ENCODE results near the gene SETD5. TPM values are rescaled to one million over a fixed set of nuclear protein-coding genes. Genes with fewer than 3 reads are reported as not detected.
A peak's percentile ranks its signal among the peaks of the same experiment; 100 is the strongest.

SETD5 gene
- total RNA-seq, 2 experiments from 2014 or later = 120 to 214 TPM

GRCh38 chr3:9390265-9390888 lies 7.0 kb upstream of the SETD5 start:
- no peak overlapping the region for H2AFZ ChIP-seq (ENCODE audit: low read length)
- no peaks in the 10 kb centered on the region for H3K9me3 ChIP-seq (ENCODE audit: low read length)
- H3K4me2 ChIP-seq (ENCODE audit: low read length) = no peak overlapping the region
- H3K27ac ChIP-seq (ENCODE audit: low read depth, low read length, poor library complexity, severe bottlenecking) = no peak overlapping the region
- H4K20me1 ChIP-seq (ENCODE audit: insufficient read depth, low read length) = peaks cover 62% of the 10 kb centered on the region
- no peak overlapping the region for H3K4me3 ChIP-seq (ENCODE audit: low read depth, low read length, poor library complexity, severe bottlenecking)
- ChIA-PET CTCF (ENCODE audit: unreplicated experiment) (no interaction called here), POLR2A (interaction anchor here (2.4 kb wide), 1 partner anchor 27 kb away, joined by 7 read pairs; the partner anchor contains the start of gene THUMPD3)
- DNase-seq (ENCODE audit: low spot score) = no peak
- peaks cover 99% of the 10 kb centered on the region for H3K36me3 ChIP-seq (ENCODE audit: insufficient read depth, low read length)
- no peak for TF ChIP-seq EZH2phosphoT487 (IDR thresholded peaks at IDR 0.05; ENCODE audit: borderline replicate concordance, low read depth, low read length)
- BruUV-seq (replicated peaks) = no TSS peak
- intact Hi-C loops (cut with micrococcal nuclease; ENCODE audit: unreplicated experiment) = no loop called here
- H3K9me2 ChIP-seq (ENCODE audit: insufficient read depth, low read length) = no peaks in the 10 kb centered on the region
- peaks cover 73% of the 10 kb centered on the region for H3K79me2 ChIP-seq (ENCODE audit: insufficient read depth, low read depth, low read length)
- peaks cover 36% of the 10 kb centered on the region for H3K4me1 ChIP-seq (ENCODE audit: insufficient read depth, low read length, poor library complexity, severe bottlenecking)

DNA sequence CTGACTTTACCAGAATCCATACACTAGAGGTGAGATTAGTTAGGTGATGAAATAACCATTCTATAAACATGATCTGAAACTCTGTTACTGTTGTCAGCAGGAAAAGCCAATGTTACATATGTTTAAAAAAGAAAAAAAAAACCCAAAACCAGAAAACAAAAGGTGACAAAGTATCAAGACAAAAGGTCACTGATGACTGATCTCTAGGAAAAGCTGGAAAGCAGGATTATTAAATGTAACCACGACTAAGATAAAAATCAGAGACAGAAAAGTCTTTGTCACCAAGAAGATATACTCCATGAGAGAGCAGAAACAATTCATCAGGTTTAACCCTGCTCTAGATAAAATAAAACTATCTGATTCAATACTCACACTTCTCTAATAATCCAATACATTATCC lies 5.4 kb upstream of the SETD5 start:
- Histone ChIP-seq H2AFZ (ENCODE audit: low read length) (no peak overlapping the region), H3K4me1 (ENCODE audit: insufficient read depth, low read length, poor library complexity, severe bottlenecking) (peaks cover 39% of the 10 kb centered on the region), H3K9me2 (ENCODE audit: insufficient read depth, low read length) (no peaks in the 10 kb centered on the region), H3K4me2 (ENCODE audit: low read length) (0 out of 2 replicates have a peak overlapping the region, but pooled peaks have one; percentile 15), H4K20me1 (ENCODE audit: insufficient read depth, low read length) (peaks cover 63% of the 10 kb centered on the region), H3K4me3 (ENCODE audit: low read depth, low read length, poor library complexity, severe bottlenecking) (no peak overlapping the region), H3K27ac (ENCODE audit: low read depth, low read length, poor library complexity, severe bottlenecking) (no peak overlapping the region), H3K9me3 (ENCODE audit: low read length) (no peaks in the 10 kb centered on the region), H3K79me2 (ENCODE audit: insufficient read depth, low read depth, low read length) (peaks cover 82% of the 10 kb centered on the region), H3K36me3 (ENCODE audit: insufficient read depth, low read length) (peaks cover 90% of the 10 kb centered on the region)
- no TSS peak for BruUV-seq (replicated peaks)
- no peak for TF ChIP-seq CTCF (conservative IDR thresholded peaks at IDR 0.05; ENCODE audit: low read length)
- no peak for TF ChIP-seq EZH2phosphoT487 (IDR thresholded peaks at IDR 0.05; ENCODE audit: borderline replicate concordance, low read depth, low read length)
- CTCF ChIA-PET (ENCODE audit: unreplicated experiment) = no interaction called here
- POLR2A ChIA-PET = interaction anchor here (0.8 to 1.1 kb wide), 2 partner anchors 26 to 29 kb away, joined by 3 read pairs; partner anchors contain the start of gene THUMPD3
- no peak for DNase-seq (ENCODE audit: low spot score)
- intact Hi-C loops (cut with micrococcal nuclease; ENCODE audit: unreplicated experiment) = no loop called here

DNA sequence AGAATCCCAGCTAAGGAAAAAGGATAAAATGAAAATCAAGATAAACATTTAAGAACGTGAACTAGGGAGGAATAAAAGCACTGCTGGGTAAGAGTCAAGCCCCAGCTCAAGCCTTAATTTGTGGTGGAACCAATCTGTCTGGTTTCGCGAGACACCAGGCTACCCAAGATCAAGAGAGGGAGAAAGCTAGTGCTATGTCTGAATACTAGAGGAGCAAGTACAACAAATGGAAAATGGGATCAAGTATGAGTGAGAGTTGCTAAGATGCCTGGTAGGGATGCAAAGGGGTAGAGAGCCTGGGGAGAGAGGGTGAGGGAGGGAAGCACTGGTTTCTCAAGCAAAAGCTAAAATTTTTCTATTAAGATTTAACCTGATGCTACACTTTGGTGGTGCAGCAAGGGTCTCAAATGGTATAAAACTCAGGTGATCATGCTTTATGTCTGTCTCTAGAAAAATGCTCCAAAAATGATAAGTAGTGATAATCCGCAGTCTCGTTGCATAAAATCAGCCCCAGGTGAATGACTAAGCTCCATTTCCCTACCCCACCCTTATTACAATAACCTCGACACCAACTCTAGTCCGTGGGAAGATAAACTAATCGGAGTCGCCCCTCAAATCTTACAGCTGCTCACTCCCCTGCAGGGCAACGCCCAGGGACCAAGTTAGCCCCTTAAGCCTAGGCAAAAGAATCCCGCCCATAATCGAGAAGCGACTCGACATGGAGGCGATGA lies 1.7 kb upstream of the SETD5 start:
- intact Hi-C loops (cut with micrococcal nuclease; ENCODE audit: unreplicated experiment) = loop anchor here (2.0 to 5.0 kb wide), 4 partner anchors 337 to 537 kb away; partner anchors contain the start of genes ARPC4, BRPF1, CRELD1 and TADA3
- Histone ChIP-seq H3K4me1 (ENCODE audit: insufficient read depth, low read length, poor library complexity, severe bottlenecking) (peaks cover 50% of the 10 kb centered on the region), H3K9me3 (ENCODE audit: low read length) (no peaks in the 10 kb centered on the region), H3K27ac (ENCODE audit: low read depth, low read length, poor library complexity, severe bottlenecking) (peak overlapping the region; percentile 87), H3K9me2 (ENCODE audit: insufficient read depth, low read length) (no peaks in the 10 kb centered on the region), H2AFZ (ENCODE audit: low read length) (no peak overlapping the region), H3K4me2 (ENCODE audit: low read length) (peak overlapping the region; percentile 95), H3K36me3 (ENCODE audit: insufficient read depth, low read length) (peaks cover 73% of the 10 kb centered on the region), H4K20me1 (ENCODE audit: insufficient read depth, low read length) (peaks cover 75% of the 10 kb centered on the region), H3K79me2 (ENCODE audit: insufficient read depth, low read depth, low read length) (peaks cover 86% of the 10 kb centered on the region), H3K4me3 (ENCODE audit: low read depth, low read length, poor library complexity, severe bottlenecking) (peak overlapping the region; percentile 96)
- no TSS peak for BruUV-seq (replicated peaks)
- ChIA-PET POLR2A (interaction anchor here (0.6 to 7.5 kb wide), 16 partner anchors 7 to 852 kb away, joined by 3 to 64 read pairs (median 6); partner anchors contain the start of gene THUMPD3), CTCF (ENCODE audit: unreplicated experiment) (interaction anchor here (0.6 kb wide), 1 partner anchor 337 kb away, joined by 3 read pairs; no protein-coding TSS in a partner anchor)
- TF ChIP-seq CTCF (conservative IDR thresholded peaks at IDR 0.05; ENCODE audit: low read length) (no peak), EZH2phosphoT487 (IDR thresholded peaks at IDR 0.05; ENCODE audit: borderline replicate concordance, low read depth, low read length) (no peak)
- DNase-seq (ENCODE audit: low spot score) = no peak

Data from OCI-LY7 (cell line).